HEK293 (cell line): Measurements from ENCODE around the gene C11orf71.

ENCODE experiments used
- BCL11B ChIP-seq: fragments of 450-650 bp; formaldehyde crosslinking; IDR thresholded peaks from 2 replicates; pipeline ENCODE4 v1.5.1; 2016; ENCODE audit warnings: low read depth, missing biosample characterization, missing genetic modification characterization
- CTCF ChIP-seq: fragments of 450-650 bp; formaldehyde crosslinking; IDR thresholded peaks from 2 replicates; pipeline ENCODE4 v1.5.1; 2016; ENCODE audit warnings: missing biosample characterization, missing genetic modification characterization
- EGR2 ChIP-seq: fragments of 450-650 bp; formaldehyde crosslinking; IDR thresholded peaks from 2 replicates; pipeline ENCODE4 v1.5.1; 2016; ENCODE audit warnings: low read depth, missing biosample characterization, missing genetic modification characterization
- HOXC10 ChIP-seq: sonication (generic); formaldehyde crosslinking; IDR thresholded peaks from 2 replicates; pipeline ENCODE4 v1.8.1; 2023; ENCODE audit warnings: mild to moderate bottlenecking, missing genetic modification reagents
- KLF16 ChIP-seq: fragments of 450-650 bp; formaldehyde crosslinking; IDR thresholded peaks from 2 replicates; pipeline ENCODE4 v1.5.1; 2017; ENCODE audit warnings: missing biosample characterization, missing genetic modification characterization
- OSR2 ChIP-seq: fragments of 450-650 bp; formaldehyde crosslinking; IDR thresholded peaks from 2 replicates; pipeline ENCODE4 v1.5.1; 2016; ENCODE audit warnings: missing biosample characterization, missing genetic modification characterization
- PATZ1 ChIP-seq: fragments of 450-650 bp; formaldehyde crosslinking; IDR thresholded peaks from 2 replicates; pipeline ENCODE4 v1.5.1; 2016; ENCODE audit warnings: missing biosample characterization, missing genetic modification characterization
- SCRT1 ChIP-seq: fragments of 450-650 bp; formaldehyde crosslinking; IDR thresholded peaks from 2 replicates; pipeline ENCODE4 v1.5.1; 2016; ENCODE audit warnings: missing biosample characterization, missing genetic modification characterization, borderline replicate concordance
- YY1 ChIP-seq: fragments of 450-650 bp; formaldehyde crosslinking; IDR thresholded peaks from 2 replicates; pipeline ENCODE4 v1.5.1; 2018; ENCODE audit warnings: missing biosample characterization, missing genetic modification characterization
- ZBTB1 ChIP-seq: fragments of 450-650 bp; formaldehyde crosslinking; IDR thresholded peaks from 2 replicates; pipeline ENCODE4 v1.5.1; 2016; ENCODE audit warnings: missing biosample characterization, missing genetic modification characterization
- ZBTB8A ChIP-seq: fragments of 450-650 bp; formaldehyde crosslinking; IDR thresholded peaks from 2 replicates; pipeline ENCODE4 v1.5.1; 2016; ENCODE audit warnings: missing biosample characterization, missing genetic modification characterization
- ZFHX2 ChIP-seq: fragments of 450-650 bp; formaldehyde crosslinking; conservative IDR thresholded peaks from 2 replicates; pipeline ENCODE4 v1.5.1; 2016; ENCODE audit warnings: missing biosample characterization, missing genetic modification characterization
- ZFP69B ChIP-seq: fragments of 450-650 bp; formaldehyde crosslinking; IDR thresholded peaks from 2 replicates; pipeline ENCODE4 v1.5.1; 2016; ENCODE audit warnings: missing biosample characterization, missing genetic modification characterization
- ZNF266 ChIP-seq: fragments of 450-650 bp; formaldehyde crosslinking; IDR thresholded peaks from 2 replicates; pipeline ENCODE4 v1.5.1; 2016; ENCODE audit warnings: missing biosample characterization, missing genetic modification characterization, low read depth
- ZNF426 ChIP-seq: fragments of 450-650 bp; formaldehyde crosslinking; IDR thresholded peaks from 2 replicates; pipeline ENCODE4 v1.5.1; 2017; ENCODE audit warnings: missing biosample characterization, missing genetic modification characterization, mild to moderate bottlenecking, inconsistent platforms, moderate library complexity
- ZNF514 ChIP-seq: fragments of 450-650 bp; formaldehyde crosslinking; IDR thresholded peaks from 2 replicates; pipeline ENCODE4 v1.5.1; 2016; ENCODE audit warnings: missing biosample characterization, missing genetic modification characterization
- ZNF548 ChIP-seq: fragments of 450-650 bp; formaldehyde crosslinking; IDR thresholded peaks from 2 replicates; pipeline ENCODE4 v1.5.1; 2016; ENCODE audit warnings: missing biosample characterization, missing genetic modification characterization
- ZNF549 ChIP-seq: fragments of 450-650 bp; IDR thresholded peaks from 2 replicates; pipeline ENCODE4 v1.5.1; 2018; ENCODE audit warnings: missing biosample characterization, missing genetic modification characterization, mild to moderate bottlenecking, inconsistent platforms, moderate library complexity
- ZNF560 ChIP-seq: fragments of 450-650 bp; formaldehyde crosslinking; IDR thresholded peaks from 2 replicates; pipeline ENCODE4 v1.5.1; 2017; ENCODE audit warnings: missing biosample characterization, missing genetic modification characterization, borderline replicate concordance
- ZNF571 ChIP-seq: fragments of 450-650 bp; formaldehyde crosslinking; IDR thresholded peaks from 2 replicates; pipeline ENCODE4 v1.5.0; 2017; ENCODE audit warnings: missing biosample characterization, missing genetic modification characterization
- ZNF624 ChIP-seq: fragments of 450-650 bp; formaldehyde crosslinking; IDR thresholded peaks from 2 replicates; pipeline ENCODE4 v1.5.1; 2017; ENCODE audit warnings: missing biosample characterization, missing genetic modification characterization
- ZNF660 ChIP-seq: fragments of 450-650 bp; IDR thresholded peaks from 2 replicates; pipeline ENCODE4 v1.5.1; 2018; ENCODE audit warnings: missing biosample characterization, mild to moderate bottlenecking, missing genetic modification characterization
- ZNF791 ChIP-seq: fragments of 450-650 bp; formaldehyde crosslinking; IDR thresholded peaks from 2 replicates; pipeline ENCODE4 v1.5.1; 2016; ENCODE audit warnings: missing biosample characterization, missing genetic modification characterization
- ZSCAN18 ChIP-seq: fragments of 450-650 bp; formaldehyde crosslinking; IDR thresholded peaks from 2 replicates; pipeline ENCODE4 v1.5.1; 2016; ENCODE audit warnings: missing biosample characterization, missing genetic modification characterization
- TF ChIP-seq, protein P1 (sequence below): fragments of 450-650 bp; formaldehyde crosslinking; IDR thresholded peaks from 2 replicates; pipeline ENCODE4 v1.5.1; 2016; ENCODE audit warnings: missing biosample characterization, missing genetic modification characterization
- TF ChIP-seq, protein P2 (sequence below): fragments of 450-650 bp; formaldehyde crosslinking; IDR thresholded peaks from 2 replicates; pipeline ENCODE4 v1.5.1; 2017; ENCODE audit warnings: missing biosample characterization, mild to moderate bottlenecking, missing genetic modification characterization, moderate library complexity
- TF ChIP-seq, protein P3 (sequence below): fragments of 450-650 bp; formaldehyde crosslinking; IDR thresholded peaks from 2 replicates; pipeline ENCODE4 v1.5.1; 2017; ENCODE audit warnings: missing biosample characterization, missing genetic modification characterization
- TF ChIP-seq, protein P4 (sequence below): fragments of 450-650 bp; IDR thresholded peaks from 2 replicates; pipeline ENCODE4 v1.5.1; 2018; ENCODE audit warnings: missing biosample characterization, mild to moderate bottlenecking, missing genetic modification characterization

Gene C11orf71

GRCh38 chr11:114400216-114400914 lies at the start of gene C11orf71, which contains the start of gene RBM7 (continued):
- TF ChIP-seq, protein P1, sequence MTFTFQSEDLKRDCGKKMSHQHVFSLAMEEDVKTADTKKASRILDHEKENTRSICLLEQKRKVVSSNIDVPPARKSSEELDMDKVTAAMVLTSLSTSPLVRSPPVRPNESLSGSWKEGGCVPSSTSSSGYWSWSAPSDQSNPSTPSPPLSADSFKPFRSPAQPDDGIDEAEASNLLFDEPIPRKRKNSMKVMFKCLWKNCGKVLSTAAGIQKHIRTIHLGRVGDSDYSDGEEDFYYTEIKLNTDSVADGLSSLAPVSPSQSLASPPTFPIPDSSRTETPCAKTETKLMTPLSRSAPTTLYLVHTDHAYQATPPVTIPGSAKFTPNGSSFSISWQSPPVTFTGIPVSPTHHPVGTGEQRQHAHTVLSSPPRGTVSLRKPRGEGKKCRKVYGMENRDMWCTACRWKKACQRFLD (tag by site-specific recombination), result no peak
- no peak for TF ChIP-seq ZNF266 (tag by site-specific recombination)
- TF ChIP-seq ZNF514 (tag by site-specific recombination), result no peak
- 0 out of 2 replicates have a peak, but pooled peaks have one; percentile 40 for TF ChIP-seq EGR2 (tag by site-specific recombination)
- TF ChIP-seq SCRT1 (tag by site-specific recombination), result no peak
- TF ChIP-seq, protein P2, sequence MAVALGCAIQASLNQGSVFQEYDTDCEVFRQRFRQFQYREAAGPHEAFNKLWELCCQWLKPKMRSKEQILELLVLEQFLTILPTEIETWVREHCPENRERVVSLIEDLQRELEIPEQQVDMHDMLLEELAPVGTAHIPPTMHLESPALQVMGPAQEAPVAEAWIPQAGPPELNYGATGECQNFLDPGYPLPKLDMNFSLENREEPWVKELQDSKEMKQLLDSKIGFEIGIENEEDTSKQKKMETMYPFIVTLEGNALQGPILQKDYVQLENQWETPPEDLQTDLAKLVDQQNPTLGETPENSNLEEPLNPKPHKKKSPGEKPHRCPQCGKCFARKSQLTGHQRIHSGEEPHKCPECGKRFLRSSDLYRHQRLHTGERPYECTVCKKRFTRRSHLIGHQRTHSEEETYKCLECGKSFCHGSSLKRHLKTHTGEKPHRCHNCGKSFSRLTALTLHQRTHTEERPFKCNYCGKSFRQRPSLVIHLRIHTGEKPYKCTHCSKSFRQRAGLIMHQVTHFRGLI, result no peak
- peak; percentile 54; the same call in 1 of the 2 replicates for TF ChIP-seq YY1 (tag by site-specific recombination)
- TF ChIP-seq, protein P3, sequence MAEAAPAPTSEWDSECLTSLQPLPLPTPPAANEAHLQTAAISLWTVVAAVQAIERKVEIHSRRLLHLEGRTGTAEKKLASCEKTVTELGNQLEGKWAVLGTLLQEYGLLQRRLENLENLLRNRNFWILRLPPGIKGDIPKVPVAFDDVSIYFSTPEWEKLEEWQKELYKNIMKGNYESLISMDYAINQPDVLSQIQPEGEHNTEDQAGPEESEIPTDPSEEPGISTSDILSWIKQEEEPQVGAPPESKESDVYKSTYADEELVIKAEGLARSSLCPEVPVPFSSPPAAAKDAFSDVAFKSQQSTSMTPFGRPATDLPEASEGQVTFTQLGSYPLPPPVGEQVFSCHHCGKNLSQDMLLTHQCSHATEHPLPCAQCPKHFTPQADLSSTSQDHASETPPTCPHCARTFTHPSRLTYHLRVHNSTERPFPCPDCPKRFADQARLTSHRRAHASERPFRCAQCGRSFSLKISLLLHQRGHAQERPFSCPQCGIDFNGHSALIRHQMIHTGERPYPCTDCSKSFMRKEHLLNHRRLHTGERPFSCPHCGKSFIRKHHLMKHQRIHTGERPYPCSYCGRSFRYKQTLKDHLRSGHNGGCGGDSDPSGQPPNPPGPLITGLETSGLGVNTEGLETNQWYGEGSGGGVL, result peak; percentile 37; the same call in 1 of the 2 replicates
- no peak for TF ChIP-seq ZNF426
- peak; percentile 80; the same call in 1 of the 2 replicates for TF ChIP-seq CTCF
- TF ChIP-seq, protein P4, sequence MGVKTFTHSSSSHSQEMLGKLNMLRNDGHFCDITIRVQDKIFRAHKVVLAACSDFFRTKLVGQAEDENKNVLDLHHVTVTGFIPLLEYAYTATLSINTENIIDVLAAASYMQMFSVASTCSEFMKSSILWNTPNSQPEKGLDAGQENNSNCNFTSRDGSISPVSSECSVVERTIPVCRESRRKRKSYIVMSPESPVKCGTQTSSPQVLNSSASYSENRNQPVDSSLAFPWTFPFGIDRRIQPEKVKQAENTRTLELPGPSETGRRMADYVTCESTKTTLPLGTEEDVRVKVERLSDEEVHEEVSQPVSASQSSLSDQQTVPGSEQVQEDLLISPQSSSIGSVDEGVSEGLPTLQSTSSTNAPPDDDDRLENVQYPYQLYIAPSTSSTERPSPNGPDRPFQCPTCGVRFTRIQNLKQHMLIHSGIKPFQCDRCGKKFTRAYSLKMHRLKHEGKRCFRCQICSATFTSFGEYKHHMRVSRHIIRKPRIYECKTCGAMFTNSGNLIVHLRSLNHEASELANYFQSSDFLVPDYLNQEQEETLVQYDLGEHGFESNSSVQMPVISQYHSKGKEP (tag by site-specific recombination), result no peak
- no peak for TF ChIP-seq ZNF560 (tag by site-specific recombination)
- TF ChIP-seq BCL11B (tag by site-specific recombination), result peak; percentile 99
- peak; percentile 78 for TF ChIP-seq ZBTB8A (tag by site-specific recombination)
- TF ChIP-seq ZNF548, result no peak
- TF ChIP-seq ZFHX2 (tag by site-specific recombination), result peak; percentile 57
- no peak for TF ChIP-seq ZNF571 (tag by site-specific recombination)
- 0 out of 2 replicates have a peak, but pooled peaks have one; percentile 23 for TF ChIP-seq OSR2 (tag by site-specific recombination)
- TF ChIP-seq ZNF624 (tag by site-specific recombination), result no peak
- TF ChIP-seq ZSCAN18, result no peak
- TF ChIP-seq KLF16, result 0 out of 2 replicates have a peak, but pooled peaks have one; percentile 9
- TF ChIP-seq ZNF791 (tag by site-specific recombination), result no peak
- peak; percentile 36; the same call in 1 of the 2 replicates for TF ChIP-seq ZNF660
- TF ChIP-seq ZNF549, result no peak
- TF ChIP-seq ZFP69B (tag by site-specific recombination), result no peak
- TF ChIP-seq ZBTB1, result no peak
- peak; percentile 96 for TF ChIP-seq PATZ1
- 0 out of 2 replicates have a peak, but pooled peaks have one; percentile 63 for TF ChIP-seq HOXC10 (CRISPR knock-in tag)
